GM12892 (cell line): ENCODE data around the gene NHLRC1.

ENCODE experiments used
- POLR2A ChIP-seq: IDR thresholded peaks from 2 replicates; pipeline ENCODE4 v1.6.1; 2011; ENCODE audit warnings: low read depth, low read length, control low read depth
- POLR2AphosphoS5 ChIP-seq: IDR thresholded peaks from 2 replicates; pipeline ENCODE4 v1.6.1; 2011; ENCODE audit warnings: low read depth, low read length, control low read depth
- TAF1 ChIP-seq: IDR thresholded peaks from 2 replicates; pipeline ENCODE4 v1.6.1; 2011; ENCODE audit warnings: low read depth, mild to moderate bottlenecking, control low read depth, low read length, borderline replicate concordance

- TF ChIP-seq POLR2AphosphoS5, result peak; percentile 52
- peak; percentile 61; the same call in 1 of the 2 replicates for TF ChIP-seq POLR2A
- peak; percentile 50; the same call in 1 of the 2 replicates for TF ChIP-seq TAF1
Observed at GRCh38 chr6:18154507-18155149, 32.2 kb upstream of the NHLRC1 start, which contains the start of gene TPMT.
